Nephron (organoid): ENCODE results near the gene CORO6.
"Not testable (repeated sequence)": the region's sequence is repeated elsewhere in the genome, so short reads cannot be mapped to it uniquely, and the experiment has no call there.

Experiments used
- H3K27ac Mint-ChIP-seq, 3 experiments: 2 replicates each; pipeline ENCODE4 v1.8.0; 2020; ENCODE audit warnings: mixed read lengths in 3 of 3, mild to moderate bottlenecking in 2 of 3, moderate library complexity in 1 of 3
- H3K27me3 Mint-ChIP-seq: 2 replicates; pipeline ENCODE4 v1.8.0; 2021; ENCODE audit warnings: low read depth, mild to moderate bottlenecking, moderate library complexity, mixed read lengths
- H3K36me3 Mint-ChIP-seq: 2 replicates; pipeline ENCODE4 v1.8.0; 2020; ENCODE audit warnings: low read depth, mixed read lengths
- H3K4me1 Mint-ChIP-seq: 2 replicates; pipeline ENCODE4 v1.8.0; 2020; ENCODE audit warnings: mixed read lengths
- H3K4me3 Mint-ChIP-seq, 3 experiments: 2 replicates each; pipeline ENCODE4 v1.8.0; 2020; ENCODE audit warnings: mild to moderate bottlenecking in 3 of 3, mixed read lengths in 3 of 3, moderate library complexity in 2 of 3
- H3K9me3 Mint-ChIP-seq: 2 replicates; pipeline ENCODE4 v1.8.0; 2020; ENCODE audit warnings: mixed read lengths
- TF ChIP-seq, protein P1 (sequence below), 3 experiments: fragments of 200-600 bp; sonication (generic); IDR thresholded peaks; one replicate each; pipeline ENCODE4 v1.5.0; 2021; ENCODE audit warnings: antibody characterized with exemption in 3 of 3; ENCODE audit not compliant: unreplicated experiment in 3 of 3

Gene CORO6

DNA sequence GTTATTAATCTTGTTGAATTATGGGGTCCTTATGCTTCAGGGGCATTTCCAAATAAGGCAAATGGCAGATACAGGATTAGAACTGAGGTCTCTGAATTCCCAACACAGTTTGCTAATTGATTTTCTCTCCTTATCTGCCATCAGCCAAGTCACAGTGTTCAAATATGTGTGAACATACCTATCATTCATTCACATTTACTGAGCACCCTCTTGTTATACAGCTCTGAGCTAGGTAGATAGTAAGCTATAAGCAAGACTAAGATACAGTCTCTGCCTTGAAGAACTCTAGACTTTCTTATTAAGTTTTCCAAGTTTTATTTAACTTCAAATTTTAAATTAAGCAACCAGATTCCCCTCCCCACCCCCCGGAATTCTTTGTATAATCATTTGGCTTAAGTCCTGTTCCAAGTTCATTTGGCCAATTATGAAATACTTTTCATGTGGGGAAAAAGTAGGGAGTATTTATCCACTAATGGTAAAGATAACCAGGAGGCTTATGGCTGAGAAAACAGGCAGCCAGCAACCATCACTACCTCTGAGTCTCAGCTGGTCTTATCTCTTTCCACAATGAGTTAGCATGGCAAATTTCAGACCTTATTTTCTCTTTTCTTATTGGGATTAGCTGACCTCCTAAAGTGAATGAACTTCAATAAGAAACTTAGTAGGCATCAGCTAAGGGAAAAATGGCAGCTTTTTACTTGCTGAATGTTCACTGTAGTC is 31.4 kb upstream of the CORO6 start:
- Mint-ChIP-seq H3K27me3 (no peaks in the 10 kb centered on the region), H3K9me3 (no peaks in the 10 kb centered on the region), H3K4me3 (no peak overlapping the region), H3K36me3 (peaks cover 30% of the 10 kb centered on the region), H3K27ac (no peak overlapping the region), H3K4me1 (no peaks in the 10 kb centered on the region)
- TF ChIP-seq, protein P1, sequence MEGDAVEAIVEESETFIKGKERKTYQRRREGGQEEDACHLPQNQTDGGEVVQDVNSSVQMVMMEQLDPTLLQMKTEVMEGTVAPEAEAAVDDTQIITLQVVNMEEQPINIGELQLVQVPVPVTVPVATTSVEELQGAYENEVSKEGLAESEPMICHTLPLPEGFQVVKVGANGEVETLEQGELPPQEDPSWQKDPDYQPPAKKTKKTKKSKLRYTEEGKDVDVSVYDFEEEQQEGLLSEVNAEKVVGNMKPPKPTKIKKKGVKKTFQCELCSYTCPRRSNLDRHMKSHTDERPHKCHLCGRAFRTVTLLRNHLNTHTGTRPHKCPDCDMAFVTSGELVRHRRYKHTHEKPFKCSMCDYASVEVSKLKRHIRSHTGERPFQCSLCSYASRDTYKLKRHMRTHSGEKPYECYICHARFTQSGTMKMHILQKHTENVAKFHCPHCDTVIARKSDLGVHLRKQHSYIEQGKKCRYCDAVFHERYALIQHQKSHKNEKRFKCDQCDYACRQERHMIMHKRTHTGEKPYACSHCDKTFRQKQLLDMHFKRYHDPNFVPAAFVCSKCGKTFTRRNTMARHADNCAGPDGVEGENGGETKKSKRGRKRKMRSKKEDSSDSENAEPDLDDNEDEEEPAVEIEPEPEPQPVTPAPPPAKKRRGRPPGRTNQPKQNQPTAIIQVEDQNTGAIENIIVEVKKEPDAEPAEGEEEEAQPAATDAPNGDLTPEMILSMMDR (IDR thresholded peaks at IDR 0.05; ENCODE audit: unreplicated experiment in 3 of 3): no peak

GRCh38 chr17:29652976-29653375 is 30.3 kb upstream of the CORO6 start:
- Mint-ChIP-seq H3K4me1 (no peaks in the 10 kb centered on the region), H3K27me3 (no peaks in the 10 kb centered on the region), H3K9me3 (no peaks in the 10 kb centered on the region), H3K27ac (no peak overlapping the region), H3K4me3 (no peak overlapping the region), H3K36me3 (peaks cover 33% of the 10 kb centered on the region)
- TF ChIP-seq, protein P1 (IDR thresholded peaks at IDR 0.05; ENCODE audit: unreplicated experiment in 3 of 3): no peak

GRCh38 chr17:29651913-29652312 is 29.2 kb upstream of the CORO6 start:
- H3K27me3 Mint-ChIP-seq, H3K27ac Mint-ChIP-seq, H3K4me1 Mint-ChIP-seq, H3K9me3 Mint-ChIP-seq, H3K4me3 Mint-ChIP-seq: not testable (repeated sequence)
- H3K36me3 Mint-ChIP-seq: peaks cover 35% of the 10 kb centered on the region

GRCh38 chr17:29650396-29650795 is 27.7 kb upstream of the CORO6 start:
- peaks cover 7% of the 10 kb centered on the region for H3K4me1 Mint-ChIP-seq
- TF ChIP-seq, protein P1 (IDR thresholded peaks at IDR 0.05; ENCODE audit: unreplicated experiment in 3 of 3): no peak
- no peaks in the 10 kb centered on the region for H3K27me3 Mint-ChIP-seq
- H3K27ac Mint-ChIP-seq: no peak overlapping the region
- no peaks in the 10 kb centered on the region for H3K9me3 Mint-ChIP-seq
- no peak overlapping the region for H3K4me3 Mint-ChIP-seq
- H3K36me3 Mint-ChIP-seq: peaks cover 29% of the 10 kb centered on the region

DNA sequence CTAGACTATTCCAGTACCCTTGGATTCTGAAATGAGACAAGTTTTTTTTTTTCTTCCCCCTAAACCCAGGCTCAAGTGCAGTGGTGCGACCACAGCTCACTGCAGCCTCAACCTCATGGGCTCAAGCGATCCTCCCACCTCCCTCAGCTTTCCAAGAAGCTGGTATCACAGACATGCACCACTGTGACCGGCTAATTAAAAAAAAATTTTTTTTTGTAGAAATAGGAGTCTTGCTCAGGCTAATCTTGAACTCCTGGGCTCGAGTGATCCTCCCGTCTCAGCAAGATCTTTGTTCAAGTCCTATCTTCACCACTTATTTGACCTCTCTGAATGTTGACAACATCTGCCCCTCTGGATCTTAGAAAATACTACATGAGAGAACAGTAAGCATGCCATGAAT is 26.6 kb upstream of the CORO6 start:
- peaks cover 14% of the 10 kb centered on the region for H3K4me1 Mint-ChIP-seq

DNA sequence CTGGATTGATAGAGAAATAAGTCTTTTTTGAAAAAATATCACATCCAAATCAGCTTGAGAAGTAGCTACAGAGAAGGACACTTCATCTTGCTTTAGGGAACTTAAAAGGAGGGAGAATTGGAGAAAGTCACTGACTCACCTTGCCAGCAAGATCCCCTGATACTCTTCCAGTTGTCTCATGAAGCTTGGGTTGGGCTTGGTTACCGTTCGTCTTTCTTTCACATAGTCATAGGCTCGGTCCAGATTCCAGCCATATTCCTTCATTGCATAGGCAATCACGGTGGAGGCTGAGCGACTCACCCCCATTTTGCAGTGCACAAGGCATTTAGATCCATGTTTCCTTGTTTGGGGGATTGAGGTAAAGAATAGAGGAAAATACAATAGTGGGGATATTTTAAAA is 25.3 kb upstream of the CORO6 start:
- Mint-ChIP-seq H3K9me3 (no peaks in the 10 kb centered on the region), H3K4me3 (no peak overlapping the region)

More for the DNA sequence above, 26.6 kb upstream of the CORO6 start:
- no peak overlapping the region for H3K4me3 Mint-ChIP-seq
- H3K9me3 Mint-ChIP-seq: no peaks in the 10 kb centered on the region
- H3K36me3 Mint-ChIP-seq: peaks cover 34% of the 10 kb centered on the region
- TF ChIP-seq, protein P1 (IDR thresholded peaks at IDR 0.05; ENCODE audit: unreplicated experiment in 3 of 3): no peak
- no peaks in the 10 kb centered on the region for H3K27me3 Mint-ChIP-seq
- no peak overlapping the region for H3K27ac Mint-ChIP-seq

More for the DNA sequence above, 25.3 kb upstream of the CORO6 start:
- Mint-ChIP-seq H3K27me3 (no peaks in the 10 kb centered on the region), H3K36me3 (peaks cover 36% of the 10 kb centered on the region), H3K27ac (no peak overlapping the region), H3K4me1 (peaks cover 17% of the 10 kb centered on the region)
- TF ChIP-seq, protein P1 (IDR thresholded peaks at IDR 0.05; ENCODE audit: unreplicated experiment in 3 of 3): no peak
